ENCODE measurements around the gene CARD19.

GRCh38 chr9:93057703-93058354, 38.2 kb upstream of the CARD19 start:
- no peak for TF ChIP-seq CTCF (IDR thresholded peaks at IDR 0.05 in 4 of 5, conservative IDR thresholded peaks at IDR 0.05 in 1 of 5)
- TF ChIP-seq POLR2A (IDR thresholded peaks at IDR 0.05): no peak

Measured in gastrocnemius medialis (tissue), 4 donors.